SKM-1 treated with dmso at 0.1 percent for 144 hours (cell line): ENCODE results near the gene NOTCH4.

Experiments
- DNase-seq: peaks from one replicate; lab custom pipeline; 2025; ENCODE audit not compliant: unreplicated experiment; lab: John Stamatoyannopoulos, UW

Gene NOTCH4

DNA sequence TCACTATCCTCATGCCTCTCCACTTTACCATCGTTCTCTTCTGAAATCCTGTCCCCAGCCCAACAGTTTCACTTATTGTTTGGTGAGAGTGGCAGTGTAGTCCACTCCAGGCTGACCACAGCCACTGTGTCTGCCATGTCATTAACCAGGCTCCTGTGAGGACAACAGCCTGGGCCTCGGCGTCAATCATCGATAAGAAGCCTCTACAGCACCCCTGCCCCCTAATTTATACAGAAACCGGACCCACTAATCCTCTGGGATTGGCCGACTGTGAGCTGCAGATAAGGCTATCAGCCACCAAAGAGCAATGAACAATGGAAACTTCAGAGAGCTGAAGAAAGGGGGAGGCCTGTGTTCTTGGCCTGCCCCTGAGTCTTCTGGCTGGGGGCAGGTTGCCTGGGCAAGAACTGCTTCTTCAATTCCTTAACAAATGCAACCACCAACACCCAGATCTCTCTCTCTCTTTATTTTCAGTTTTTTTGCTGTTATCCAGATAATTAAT is 56.1 kb downstream of the NOTCH4 start:
- no peak for DNase-seq

GRCh38 chr6:32167154-32167760 is 56.6 kb downstream of the NOTCH4 start:
- no peak for DNase-seq

DNA sequence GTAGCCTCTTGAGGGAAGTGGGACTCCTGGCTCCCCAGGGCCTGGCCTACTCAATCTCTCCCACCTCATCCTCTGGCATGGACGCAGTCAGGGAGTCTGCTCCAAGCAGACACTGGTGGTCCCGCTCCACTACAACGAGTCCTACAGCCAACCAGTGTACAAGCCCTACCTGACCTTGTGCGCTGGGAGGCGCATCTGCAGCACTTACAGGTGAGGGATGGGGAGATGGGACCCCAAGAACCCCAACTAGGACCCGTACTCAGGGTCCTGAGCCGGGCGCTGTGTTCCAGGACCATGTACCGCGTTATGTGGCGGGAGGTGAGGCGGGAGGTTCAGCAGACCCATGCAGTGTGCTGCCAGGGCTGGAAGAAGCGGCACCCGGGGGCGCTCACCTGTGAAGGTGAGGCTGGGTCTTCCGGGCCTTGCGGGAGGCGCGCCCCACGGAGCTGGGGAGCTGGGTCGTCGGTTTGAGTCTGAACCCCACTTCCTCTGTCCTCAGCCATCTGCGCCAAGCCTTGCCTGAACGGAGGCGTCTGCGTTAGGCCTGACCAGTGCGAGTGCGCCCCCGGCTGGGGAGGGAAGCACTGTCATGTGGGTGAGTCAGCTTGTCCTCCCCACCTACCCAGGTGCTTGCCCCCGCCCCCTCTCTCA is 57.3 kb downstream of the NOTCH4 start:
- no peak for DNase-seq

- DNase-seq: no peak
These were observed 59.6 kb downstream of the NOTCH4 start, which contains the start of gene EGFL8 for GRCh38 chr6:32164295-32164694. Gene EGFL8, plus strand, starts transcription at chr6:32164595. Its CDS starts 1,571 bp downstream, at chr6:32166166.

- DNase-seq: no peak
These were observed 60.2 kb downstream of the NOTCH4 start for GRCh38 chr6:32163559-32164258.

GRCh38 chr6:32158052-32158451 is 65.8 kb downstream of the NOTCH4 start:
- no peak for DNase-seq

GRCh38 chr6:32156891-32157290 is 67.0 kb downstream of the NOTCH4 start:
- no peak for DNase-seq

- DNase-seq: peak; percentile 41
These were observed 69.2 kb downstream of the NOTCH4 start for GRCh38 chr6:32154514-32155161.

GRCh38 chr6:32153564-32154513 is 70.0 kb downstream of the NOTCH4 start, which contains the start of gene PPT2:
Gene PPT2, plus strand, starts transcription at chr6:32154141. Its CDS starts 454 bp downstream, at chr6:32154595.
- peak; percentile 40 for DNase-seq

DNA sequence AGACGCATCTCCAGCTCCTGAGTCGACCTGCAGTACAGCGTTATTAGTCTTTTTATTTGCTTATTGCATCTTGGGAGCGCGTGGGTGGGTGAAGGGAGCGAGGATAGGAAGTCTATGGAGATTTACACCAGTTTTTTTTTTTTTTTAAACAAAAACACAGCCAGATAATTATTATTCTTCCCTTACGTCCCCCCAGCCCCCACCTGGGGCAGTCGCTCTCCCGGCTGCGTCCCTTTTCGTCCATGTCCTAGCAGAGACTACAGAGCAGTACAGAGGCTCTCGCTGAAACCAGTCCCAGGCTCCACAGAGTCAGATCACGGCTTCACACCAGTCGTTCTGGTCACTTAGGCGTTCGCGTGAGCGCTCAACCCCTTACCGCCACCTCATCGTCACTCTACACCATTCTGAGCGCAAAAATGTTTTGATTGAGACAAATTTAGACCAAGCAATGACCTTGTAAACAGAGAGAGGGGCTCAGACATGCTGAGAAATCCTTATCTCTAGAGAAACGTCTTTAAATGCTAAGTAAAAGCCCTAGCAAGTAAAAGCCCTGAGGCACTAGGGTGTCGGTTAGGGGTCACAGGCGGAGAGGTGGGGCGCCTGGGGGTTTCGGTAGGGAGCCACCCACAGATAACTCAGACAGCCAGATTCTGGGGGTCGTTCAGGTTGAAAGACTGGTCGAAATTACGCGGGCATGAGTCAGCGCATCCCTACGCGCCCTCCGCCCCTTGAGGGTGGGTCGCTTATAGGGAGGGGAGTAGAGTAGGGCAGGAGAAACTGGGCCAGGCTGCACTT is 70.9 kb downstream of the NOTCH4 start:
- DNase-seq: no peak

GRCh38 chr6:32151863-32152768 is 71.8 kb downstream of the NOTCH4 start, which contains the start of gene PRRT1:
Gene PRRT1, minus strand, starts transcription at chr6:32151939. Its CDS starts 112 bp downstream, at chr6:32151827.
- DNase-seq: no peak

- no peak for DNase-seq
These were observed 72.5 kb downstream of the NOTCH4 start for GRCh38 chr6:32151181-32151862.

GRCh38 chr6:32149932-32150870 is 73.7 kb downstream of the NOTCH4 start:
- DNase-seq: no peak

GRCh38 chr6:32149092-32149755 is 74.6 kb downstream of the NOTCH4 start:
- DNase-seq: no peak

DNA sequence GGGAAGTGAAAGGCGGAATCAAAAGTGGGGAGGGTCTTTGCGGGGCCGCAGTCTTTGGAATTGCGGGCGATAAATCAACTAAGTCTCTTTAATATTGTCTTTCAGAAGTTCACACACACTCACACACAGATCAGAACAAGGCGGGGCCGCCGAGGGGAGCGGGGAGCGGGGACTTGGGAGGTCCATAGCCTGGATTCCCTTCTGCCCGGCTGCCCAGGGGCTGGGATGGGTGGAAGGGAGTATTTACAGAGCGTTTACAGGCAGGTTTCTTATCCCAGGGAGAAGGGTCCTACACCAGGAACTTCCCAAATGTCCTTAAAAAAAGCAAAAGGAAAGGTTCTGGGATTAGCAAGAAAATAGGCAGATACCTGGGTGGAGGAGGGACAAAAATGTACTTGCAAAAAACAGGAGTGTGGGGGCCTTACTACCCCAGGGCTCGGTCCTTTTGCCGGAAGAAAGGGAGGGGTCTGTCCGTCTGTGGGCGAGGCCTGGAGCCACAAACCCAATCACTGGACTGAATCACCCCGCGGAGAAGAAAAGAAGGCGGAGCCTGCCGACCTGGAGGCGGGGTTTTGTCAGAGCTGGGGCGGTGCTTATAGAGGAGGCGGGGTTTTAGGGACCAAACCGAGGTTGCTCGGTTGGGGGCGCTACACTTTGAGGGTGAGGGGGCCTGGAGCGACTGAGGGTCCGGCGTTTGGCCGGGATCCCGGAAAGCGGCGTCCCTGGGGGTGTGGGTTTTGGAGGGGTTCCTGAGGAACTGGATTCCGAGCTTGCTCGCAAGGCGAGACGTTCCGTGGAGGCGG is 75.4 kb downstream of the NOTCH4 start:
- DNase-seq: peak; percentile 59
